OCI-LY3 (cell line): Measurements from ENCODE around the gene NCAN.

ENCODE experiments used
- EZH2phosphoT487 ChIP-seq: fragments of 200-600 bp; shearing (Covaris generic); IDR thresholded peaks from 2 replicates; pipeline ENCODE4 v1.6.1; 2018; ENCODE audit warnings: antibody characterized with exemption, mixed run types, low read depth
- TF ChIP-seq, protein P1 (sequence below): fragments of 200-600, 300-600 bp; sonication (generic); IDR thresholded peaks from 2 replicates; pipeline ENCODE4 v1.5.1; 2014; ENCODE audit warnings: antibody characterized with exemption, low read length, low read depth

DNA sequence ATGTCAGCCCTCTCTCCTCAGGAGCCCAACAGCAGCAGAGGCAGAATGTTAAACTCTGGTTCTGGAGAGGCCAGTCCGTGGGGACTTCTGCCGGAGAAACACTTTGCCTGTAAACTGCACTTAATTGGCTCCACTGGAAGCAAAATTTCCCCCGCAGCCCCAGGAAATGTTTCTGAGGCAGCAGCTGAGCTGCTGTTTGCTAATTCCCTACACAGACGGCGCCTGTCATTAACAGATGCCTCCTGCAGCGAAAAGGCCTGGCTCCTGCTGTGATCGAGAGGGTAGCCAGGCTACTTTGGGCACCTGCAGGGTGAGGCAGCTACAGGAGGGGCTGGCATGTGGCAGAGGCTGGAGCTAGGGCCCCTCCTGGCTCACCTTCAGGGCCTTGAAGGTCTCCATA, 66.6 kb downstream of the NCAN start:
- TF ChIP-seq, protein P1, sequence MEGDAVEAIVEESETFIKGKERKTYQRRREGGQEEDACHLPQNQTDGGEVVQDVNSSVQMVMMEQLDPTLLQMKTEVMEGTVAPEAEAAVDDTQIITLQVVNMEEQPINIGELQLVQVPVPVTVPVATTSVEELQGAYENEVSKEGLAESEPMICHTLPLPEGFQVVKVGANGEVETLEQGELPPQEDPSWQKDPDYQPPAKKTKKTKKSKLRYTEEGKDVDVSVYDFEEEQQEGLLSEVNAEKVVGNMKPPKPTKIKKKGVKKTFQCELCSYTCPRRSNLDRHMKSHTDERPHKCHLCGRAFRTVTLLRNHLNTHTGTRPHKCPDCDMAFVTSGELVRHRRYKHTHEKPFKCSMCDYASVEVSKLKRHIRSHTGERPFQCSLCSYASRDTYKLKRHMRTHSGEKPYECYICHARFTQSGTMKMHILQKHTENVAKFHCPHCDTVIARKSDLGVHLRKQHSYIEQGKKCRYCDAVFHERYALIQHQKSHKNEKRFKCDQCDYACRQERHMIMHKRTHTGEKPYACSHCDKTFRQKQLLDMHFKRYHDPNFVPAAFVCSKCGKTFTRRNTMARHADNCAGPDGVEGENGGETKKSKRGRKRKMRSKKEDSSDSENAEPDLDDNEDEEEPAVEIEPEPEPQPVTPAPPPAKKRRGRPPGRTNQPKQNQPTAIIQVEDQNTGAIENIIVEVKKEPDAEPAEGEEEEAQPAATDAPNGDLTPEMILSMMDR = no peak
- TF ChIP-seq EZH2phosphoT487 = no peak
